NOMO-1 treated with DMSO at 0.1 percent for 48 hours (cell line): Measurements from ENCODE around the gene PPP6C.

Experiments
- DNase-seq: peaks from one replicate; lab custom pipeline; 2025; ENCODE audit not compliant: unreplicated experiment; lab: John Stamatoyannopoulos, UW

The PPP6C gene

DNA sequence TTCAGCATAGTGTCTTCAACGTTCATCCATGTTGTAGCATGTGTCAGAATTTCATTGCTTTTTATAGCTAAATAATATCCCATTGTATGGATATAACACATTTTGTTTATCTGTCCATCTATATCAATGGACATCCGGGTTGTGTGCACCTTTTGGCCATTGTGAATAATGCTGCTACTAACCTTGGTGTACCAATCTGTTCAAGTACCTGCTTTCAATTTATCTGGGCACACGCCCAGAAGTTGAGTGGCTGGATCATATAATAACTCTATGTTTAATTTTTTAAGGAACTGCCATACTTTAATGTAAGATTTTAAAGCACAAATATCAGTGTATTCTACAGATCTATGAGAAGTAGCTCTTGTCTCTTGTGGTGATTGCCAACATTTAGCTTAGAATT is 89.8 kb downstream of the PPP6C start:
- DNase-seq, result no peak
